Mammary epithelial cell (primary cell): ENCODE data around the gene UGT2B7.

Experiments
- EZH2 ChIP-seq: IDR thresholded peaks from 2 replicates; pipeline ENCODE4 v1.6.1; 2012; ENCODE audit warnings: low read length, inconsistent platforms, borderline replicate concordance
- TF ChIP-seq, protein P1 (sequence below), 2 donors: IDR thresholded peaks in 1 of 2; conservative IDR thresholded peaks in 1 of 2; 2 replicates each; pipeline ENCODE4 v1.5.1; 2011 to 2012; ENCODE audit warnings: inconsistent platforms in 2 of 2, low read length in 2 of 2, mild to moderate bottlenecking in 2 of 2, control low read depth in 1 of 2, low read depth in 1 of 2; ENCODE audit not compliant: insufficient read depth in 1 of 2; ENCODE audit errors: extremely low read depth in 1 of 2

DNA sequence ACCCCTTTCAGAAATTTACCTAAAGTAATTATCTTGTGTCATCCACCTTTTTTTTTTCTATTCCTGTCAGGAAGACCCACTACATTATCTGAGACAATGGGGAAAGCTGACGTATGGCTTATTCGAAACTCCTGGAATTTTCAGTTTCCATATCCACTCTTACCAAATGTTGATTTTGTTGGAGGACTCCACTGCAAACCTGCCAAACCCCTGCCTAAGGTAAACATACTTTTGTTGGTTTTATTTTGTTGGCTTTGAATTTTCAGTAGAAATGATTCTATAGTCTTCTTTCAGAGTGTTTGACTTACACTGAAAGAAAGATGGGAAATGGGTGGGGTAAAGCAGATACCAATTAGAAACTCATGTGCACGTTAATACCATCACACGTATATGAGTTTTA is 2.2 kb downstream of the UGT2B7 start:
- TF ChIP-seq, protein P1, sequence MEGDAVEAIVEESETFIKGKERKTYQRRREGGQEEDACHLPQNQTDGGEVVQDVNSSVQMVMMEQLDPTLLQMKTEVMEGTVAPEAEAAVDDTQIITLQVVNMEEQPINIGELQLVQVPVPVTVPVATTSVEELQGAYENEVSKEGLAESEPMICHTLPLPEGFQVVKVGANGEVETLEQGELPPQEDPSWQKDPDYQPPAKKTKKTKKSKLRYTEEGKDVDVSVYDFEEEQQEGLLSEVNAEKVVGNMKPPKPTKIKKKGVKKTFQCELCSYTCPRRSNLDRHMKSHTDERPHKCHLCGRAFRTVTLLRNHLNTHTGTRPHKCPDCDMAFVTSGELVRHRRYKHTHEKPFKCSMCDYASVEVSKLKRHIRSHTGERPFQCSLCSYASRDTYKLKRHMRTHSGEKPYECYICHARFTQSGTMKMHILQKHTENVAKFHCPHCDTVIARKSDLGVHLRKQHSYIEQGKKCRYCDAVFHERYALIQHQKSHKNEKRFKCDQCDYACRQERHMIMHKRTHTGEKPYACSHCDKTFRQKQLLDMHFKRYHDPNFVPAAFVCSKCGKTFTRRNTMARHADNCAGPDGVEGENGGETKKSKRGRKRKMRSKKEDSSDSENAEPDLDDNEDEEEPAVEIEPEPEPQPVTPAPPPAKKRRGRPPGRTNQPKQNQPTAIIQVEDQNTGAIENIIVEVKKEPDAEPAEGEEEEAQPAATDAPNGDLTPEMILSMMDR (conservative IDR thresholded peaks at IDR 0.05 in 1 of 2, IDR thresholded peaks at IDR 0.05 in 1 of 2; ENCODE audit: extremely low read depth in 1 of 2, insufficient read depth in 1 of 2, low read depth in 1 of 2, low read length in 2 of 2): no peak
- no peak for TF ChIP-seq EZH2
